SH-SY5Y (cell line): ENCODE data around the gene ITSN1.

Source experiments
- GATA2 ChIP-seq: IDR thresholded peaks from 2 replicates; pipeline ENCODE4 v1.6.1; 2011; ENCODE audit warnings: mild to moderate bottlenecking, low read depth, low read length
- GATA3 ChIP-seq: IDR thresholded peaks from 2 replicates; pipeline ENCODE4 v1.6.1; 2011; ENCODE audit warnings: low read depth, mild to moderate bottlenecking, low read length, moderate library complexity

GRCh38 chr21:33751533-33751932 is 109.2 kb downstream of the ITSN1 start:
- no peak for TF ChIP-seq GATA2
- no peak for TF ChIP-seq GATA3
